Bronchial epithelial cell (primary cell): Measurements from ENCODE around the gene SLC5A4. TPM values are rescaled to one million over a fixed set of nuclear protein-coding genes. Genes with fewer than 3 reads are reported as not detected.

Experiments used
- DNase-seq: peaks from one replicate; pipeline ENCODE4 v3.0.0-alpha.2; 2010; ENCODE audit warnings: low read depth
- FAIRE-seq: peaks from 2 replicates; lab custom pipeline; 2011; peaks lifted over from hg19 to GRCh38; lab: Jason Lieb, UNC
- H3K27me3 ChIP-seq: 2 replicates; pipeline ENCODE4 v1.5.1; 2011; ENCODE audit warnings: low read length; ENCODE audit not compliant: control insufficient read depth, insufficient read depth
- H3K36me3 ChIP-seq: 2 replicates; pipeline ENCODE4 v1.5.1; 2011; ENCODE audit warnings: low read length; ENCODE audit not compliant: control insufficient read depth, insufficient read depth
- H3K4me3 ChIP-seq: 2 replicates; pipeline ENCODE4 v1.5.1; 2011; ENCODE audit warnings: mild to moderate bottlenecking, low read depth, low read length, control low read depth
- CTCF ChIP-seq: IDR thresholded peaks from 2 replicates; pipeline ENCODE4 v1.5.1; 2011; ENCODE audit warnings: mild to moderate bottlenecking, moderate library complexity, low read length, control low read depth, inconsistent platforms; ENCODE audit not compliant: insufficient read depth, severe bottlenecking
- total RNA-seq: library from RNA; depleted of rRNA; stranded (reverse); fragments of >200 nt; gene quantifications from 2 replicates; pipeline ENCODE4 v1.2.1, GENCODE V29; 2014

Gene SLC5A4
- total RNA-seq, 1 donor from 2014 or later = not detected

GRCh38 chr22:32226326-32227104, 28.6 kb downstream of the SLC5A4 start:
- DNase-seq (no peak), FAIRE-seq (no peak)
- no peak for TF ChIP-seq CTCF
- Histone ChIP-seq H3K4me3 (no peak overlapping the region), H3K27me3 (no peaks in the 10 kb centered on the region), H3K36me3 (no peaks in the 10 kb centered on the region)

DNA sequence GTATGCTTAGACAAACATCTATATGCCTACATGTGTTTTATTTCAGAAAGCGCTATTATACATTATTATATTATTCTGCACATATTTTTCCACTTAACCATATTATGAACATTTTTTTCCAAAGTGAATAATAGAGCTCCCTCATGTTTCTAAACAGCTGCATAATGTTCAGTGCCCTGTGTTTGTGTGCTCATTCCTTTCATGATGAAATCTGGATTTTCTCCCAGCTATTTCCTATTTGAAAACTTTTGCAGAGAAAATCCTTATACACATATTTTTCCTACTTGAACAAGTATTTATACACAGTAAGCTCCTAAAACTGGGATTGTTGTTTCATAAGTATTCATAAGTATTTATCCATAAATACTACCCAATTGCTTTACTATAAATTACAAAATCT, 32.2 kb downstream of the SLC5A4 start:
- no peak for TF ChIP-seq CTCF
- Histone ChIP-seq H3K4me3 (no peak overlapping the region), H3K36me3 (no peaks in the 10 kb centered on the region), H3K27me3 (no peaks in the 10 kb centered on the region)
- FAIRE-seq (no peak), DNase-seq (no peak)

DNA sequence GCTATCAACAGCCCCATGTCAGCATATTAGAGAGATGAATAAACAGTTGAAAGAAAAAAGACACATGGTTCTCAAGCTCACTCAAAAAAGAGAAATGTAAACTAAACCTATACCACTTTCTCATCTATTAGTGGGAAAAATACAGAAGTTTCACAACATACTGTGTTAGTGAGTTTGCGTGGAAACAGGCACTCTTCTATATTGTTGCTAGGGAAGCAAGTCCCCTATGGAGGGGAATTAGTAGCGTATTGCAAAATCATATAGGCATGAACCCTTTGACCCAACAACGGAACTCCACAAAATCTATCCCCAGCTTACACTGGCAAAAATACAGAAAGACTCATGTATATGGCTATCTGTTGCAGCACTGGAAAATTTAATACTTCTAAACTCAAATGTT, 36.1 kb downstream of the SLC5A4 start:
- no peak for TF ChIP-seq CTCF
- DNase-seq (no peak), FAIRE-seq (no peak)
- Histone ChIP-seq H3K36me3 (no peaks in the 10 kb centered on the region), H3K4me3 (no peak overlapping the region), H3K27me3 (no peaks in the 10 kb centered on the region)

DNA sequence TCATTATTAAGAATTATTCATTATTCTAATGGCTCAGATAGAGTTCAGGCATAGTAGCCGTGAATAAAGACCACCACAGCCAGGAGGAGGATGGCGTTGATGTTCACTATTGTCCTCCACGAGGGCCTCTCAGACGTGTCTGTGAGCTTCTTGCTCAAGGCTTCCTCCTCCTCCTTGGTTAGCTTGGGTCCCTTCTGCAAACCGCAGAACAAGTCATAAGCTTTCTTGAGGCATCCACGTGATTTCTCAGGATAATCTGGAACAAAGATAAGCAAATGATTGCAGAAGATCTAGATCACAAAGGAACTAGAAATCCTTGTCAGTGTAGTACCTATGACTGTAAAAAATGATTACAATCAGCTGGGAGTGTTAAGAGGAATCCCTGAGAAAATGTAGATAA, 36.7 kb downstream of the SLC5A4 start:
- H3K27me3 ChIP-seq = no peaks in the 10 kb centered on the region
- no peak for TF ChIP-seq CTCF
- H3K4me3 ChIP-seq = no peak overlapping the region
- DNase-seq = no peak
- H3K36me3 ChIP-seq = no peaks in the 10 kb centered on the region
- no peak for FAIRE-seq

DNA sequence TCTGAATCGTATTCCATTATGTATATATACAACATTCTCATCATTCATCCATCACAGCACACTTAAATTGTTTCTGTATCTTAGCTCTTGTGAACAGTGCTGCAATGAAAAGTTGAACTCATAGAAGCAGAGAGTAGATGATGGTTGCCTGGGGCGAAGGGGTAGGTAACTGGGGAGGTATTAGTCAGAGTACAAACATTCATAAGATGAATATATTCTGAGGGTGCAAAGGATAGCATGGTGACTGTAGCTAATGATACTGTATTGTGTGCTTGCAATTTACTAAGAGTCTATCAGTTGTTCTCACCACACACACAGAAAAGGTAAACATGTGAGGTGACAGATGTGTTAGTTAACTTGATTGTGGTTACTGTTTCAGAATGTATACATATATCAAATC, 37.7 kb downstream of the SLC5A4 start:
- peaks cover under 1% of the 10 kb centered on the region for H3K27me3 ChIP-seq
- DNase-seq = peak; percentile 39
- H3K4me3 ChIP-seq = no peak overlapping the region
- no peak for TF ChIP-seq CTCF
- no peaks in the 10 kb centered on the region for H3K36me3 ChIP-seq
- no peak for FAIRE-seq

DNA sequence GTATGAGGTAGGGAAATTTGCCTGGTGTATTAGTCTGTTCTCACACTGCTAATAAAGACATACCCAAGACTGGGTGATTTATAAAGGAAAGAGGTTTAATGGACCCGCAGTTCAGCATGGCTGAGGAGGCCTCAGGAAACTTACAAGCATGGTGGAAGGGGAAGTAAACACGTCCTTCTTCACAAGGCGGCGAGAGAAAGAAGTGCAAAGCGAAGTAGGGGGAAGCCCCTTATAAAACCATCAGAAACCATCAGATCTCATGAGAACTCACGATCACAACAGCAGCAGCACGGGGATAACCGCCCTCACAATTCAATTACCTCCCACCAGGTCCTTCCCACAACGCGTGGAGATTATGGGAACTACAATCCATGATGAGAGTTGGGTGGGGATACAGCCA, 38.2 kb downstream of the SLC5A4 start:
- H3K4me3 ChIP-seq = no peak overlapping the region
- no peak for TF ChIP-seq CTCF
- H3K27me3 ChIP-seq = peaks cover 2% of the 10 kb centered on the region
- H3K36me3 ChIP-seq = no peaks in the 10 kb centered on the region
- peak; percentile 40 for FAIRE-seq
- DNase-seq = no peak
